Measurements from ENCODE around the gene XPNPEP2. TPM values are rescaled to one million over a fixed set of nuclear protein-coding genes. Genes with fewer than 3 reads are reported as not detected.
"Not testable (repeated sequence)": the region's sequence is repeated elsewhere in the genome, so short reads cannot be mapped to it uniquely, and the experiment has no call there.

Gene XPNPEP2
- total RNA-seq, 3 donors from 2014 or later, result 0.44 to 12.8 (median 3.9) TPM

DNA sequence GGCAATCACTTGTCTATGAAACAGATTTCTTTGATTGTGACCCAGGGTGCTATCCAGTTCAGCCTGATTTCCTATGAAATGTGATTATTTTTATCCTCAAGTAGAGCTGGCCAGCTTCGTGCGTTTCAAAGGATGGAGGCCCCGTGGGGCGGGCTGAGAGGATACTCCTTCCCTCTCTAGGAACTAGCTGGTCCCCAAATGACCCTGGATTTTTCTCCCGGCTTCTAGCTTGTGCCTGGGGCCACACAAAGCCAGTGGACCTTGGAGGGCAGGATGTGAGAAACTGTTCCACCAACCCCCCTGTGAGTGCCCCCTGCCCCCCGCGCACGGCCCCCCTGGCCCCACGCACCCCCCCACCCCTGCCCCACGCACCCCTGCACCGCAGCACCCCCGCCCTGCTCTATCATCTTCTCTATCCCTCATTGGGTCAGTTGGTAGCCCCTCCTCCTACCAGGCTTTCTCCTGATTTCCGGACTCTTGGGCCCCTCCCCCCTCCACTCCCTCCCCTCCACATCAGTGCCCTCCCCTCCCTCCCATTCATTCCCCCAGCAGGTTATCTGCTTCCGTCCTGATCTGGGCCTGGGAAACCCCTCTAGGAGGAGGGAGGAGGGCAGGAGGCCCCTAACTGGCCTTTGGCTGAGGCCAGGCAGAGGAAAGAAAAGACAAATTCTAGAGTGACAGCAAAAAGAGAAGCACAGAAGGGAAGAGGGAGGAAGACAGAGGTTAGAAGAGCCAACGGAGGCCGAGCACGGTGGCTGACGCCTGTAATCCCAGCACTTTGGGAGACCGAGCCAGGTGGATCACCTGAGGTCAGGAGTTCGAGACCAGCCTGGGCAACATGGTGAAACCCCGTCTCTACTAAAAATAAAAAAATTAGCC is 3.3 kb downstream of the XPNPEP2 start:
- TF ChIP-seq, protein P1, sequence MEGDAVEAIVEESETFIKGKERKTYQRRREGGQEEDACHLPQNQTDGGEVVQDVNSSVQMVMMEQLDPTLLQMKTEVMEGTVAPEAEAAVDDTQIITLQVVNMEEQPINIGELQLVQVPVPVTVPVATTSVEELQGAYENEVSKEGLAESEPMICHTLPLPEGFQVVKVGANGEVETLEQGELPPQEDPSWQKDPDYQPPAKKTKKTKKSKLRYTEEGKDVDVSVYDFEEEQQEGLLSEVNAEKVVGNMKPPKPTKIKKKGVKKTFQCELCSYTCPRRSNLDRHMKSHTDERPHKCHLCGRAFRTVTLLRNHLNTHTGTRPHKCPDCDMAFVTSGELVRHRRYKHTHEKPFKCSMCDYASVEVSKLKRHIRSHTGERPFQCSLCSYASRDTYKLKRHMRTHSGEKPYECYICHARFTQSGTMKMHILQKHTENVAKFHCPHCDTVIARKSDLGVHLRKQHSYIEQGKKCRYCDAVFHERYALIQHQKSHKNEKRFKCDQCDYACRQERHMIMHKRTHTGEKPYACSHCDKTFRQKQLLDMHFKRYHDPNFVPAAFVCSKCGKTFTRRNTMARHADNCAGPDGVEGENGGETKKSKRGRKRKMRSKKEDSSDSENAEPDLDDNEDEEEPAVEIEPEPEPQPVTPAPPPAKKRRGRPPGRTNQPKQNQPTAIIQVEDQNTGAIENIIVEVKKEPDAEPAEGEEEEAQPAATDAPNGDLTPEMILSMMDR (IDR thresholded peaks at IDR 0.05), result no peak
- TF ChIP-seq POLR2A (IDR thresholded peaks at IDR 0.05) (no peak), POLR2AphosphoS5 (IDR thresholded peaks at IDR 0.05) (no peak)
- Histone ChIP-seq H3K27me3 (peaks cover 0 to 29% of the 10 kb centered on the region in 2 donors), H3K4me1 (no peaks in the 10 kb centered on the region), H3K4me3 (no peak overlapping the region), H3K27ac (no peak overlapping the region), H3K9me3 (no peaks in the 10 kb centered on the region), H3K36me3 (no peaks in the 10 kb centered on the region)
- no peak for DNase-seq (ENCODE audit: low spot score in 2 of 2)
- intact Hi-C loops (cut with DNase I; ENCODE audit: low total_unique reads), result no loop called here

DNA sequence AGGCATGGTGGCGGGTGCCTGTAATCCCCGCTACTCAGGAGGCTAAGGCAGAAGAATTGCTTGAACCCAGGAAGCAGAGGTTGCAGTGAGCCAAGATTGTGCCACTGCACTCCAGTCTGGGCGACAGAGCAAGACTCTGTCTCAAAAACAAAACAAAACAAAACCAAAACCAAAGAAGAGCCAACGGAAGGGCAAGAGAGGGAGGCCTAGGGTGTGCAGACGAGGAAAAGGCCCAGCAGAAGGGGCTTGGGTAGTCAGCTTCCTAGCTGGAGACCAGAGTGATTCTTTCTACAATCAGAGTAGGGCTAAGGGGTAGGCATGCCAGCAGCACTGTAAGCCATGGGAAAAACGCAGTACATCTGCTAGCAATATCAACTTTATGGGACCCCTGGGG is 4.0 kb downstream of the XPNPEP2 start:
- H3K36me3 ChIP-seq; intact Hi-C loops (cut with DNase I; ENCODE audit: low total_unique reads); DNase-seq (ENCODE audit: low spot score in 2 of 2); H3K4me1 ChIP-seq; H3K27ac ChIP-seq; H3K4me3 ChIP-seq; H3K9me3 ChIP-seq: not testable (repeated sequence)
- peaks cover 0 to 28% of the 10 kb centered on the region in 2 donors for H3K27me3 ChIP-seq

DNA sequence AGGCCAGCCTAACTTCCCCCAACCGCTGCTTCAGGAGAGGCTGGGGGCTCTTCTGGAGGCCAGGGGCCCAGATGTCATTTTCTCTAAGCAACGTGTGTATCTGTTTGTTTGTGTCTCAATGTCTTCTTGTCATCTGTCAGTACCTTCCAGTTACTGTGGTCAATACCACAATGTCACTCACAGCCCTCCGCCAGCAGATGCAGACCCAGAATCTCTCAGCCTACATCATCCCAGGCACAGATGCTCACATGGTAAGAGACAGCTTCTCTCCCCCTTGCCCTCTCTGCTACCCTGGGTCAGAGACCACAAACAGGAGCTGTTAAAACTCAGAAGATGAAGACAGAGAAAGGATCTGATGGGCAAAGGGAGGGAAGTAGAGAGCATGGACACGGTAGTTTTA is 5.0 kb downstream of the XPNPEP2 start:
- Histone ChIP-seq H3K36me3 (no peaks in the 10 kb centered on the region), H3K27me3 (peaks cover 0 to 19% of the 10 kb centered on the region in 2 donors), H3K27ac (no peak overlapping the region), H3K9me3 (no peaks in the 10 kb centered on the region), H3K4me3 (no peak overlapping the region), H3K4me1 (no peaks in the 10 kb centered on the region)
- TF ChIP-seq, protein P1 (IDR thresholded peaks at IDR 0.05), result no peak
- TF ChIP-seq POLR2AphosphoS5 (IDR thresholded peaks at IDR 0.05), result no peak
- intact Hi-C loops (cut with DNase I; ENCODE audit: low total_unique reads), result no loop called here
- no peak for DNase-seq (ENCODE audit: low spot score in 2 of 2)

DNA sequence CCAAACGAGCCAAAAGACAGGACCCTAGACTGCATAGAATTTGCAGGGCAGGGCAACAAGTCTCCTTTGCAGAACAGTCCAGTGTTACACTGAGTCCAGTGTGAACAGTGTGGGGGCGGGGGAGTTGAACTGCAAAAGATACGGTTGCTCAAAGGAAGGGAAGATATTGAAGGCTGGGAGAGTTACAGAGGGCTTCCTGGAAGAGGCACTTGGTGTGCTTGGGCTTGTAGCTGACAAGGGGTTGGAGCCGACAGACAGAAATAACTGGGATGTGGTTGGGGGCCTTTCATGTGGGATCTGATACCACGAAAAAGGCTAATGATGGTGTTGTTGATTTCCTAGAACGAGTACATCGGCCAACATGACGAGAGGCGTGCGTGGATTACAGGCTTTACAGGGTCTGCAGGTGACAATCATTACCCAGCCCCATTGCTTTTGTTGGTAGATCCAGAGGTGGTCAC is 6.1 kb downstream of the XPNPEP2 start:
- H3K36me3 ChIP-seq, result no peaks in the 10 kb centered on the region
- no peak for DNase-seq (ENCODE audit: low spot score in 2 of 2)
- TF ChIP-seq POLR2AphosphoS5 (IDR thresholded peaks at IDR 0.05), result no peak
- TF ChIP-seq POLR2A (IDR thresholded peaks at IDR 0.05), result no peak
- TF ChIP-seq, protein P1 (IDR thresholded peaks at IDR 0.05), result no peak
- H3K9me3 ChIP-seq, result no peaks in the 10 kb centered on the region
- H3K4me3 ChIP-seq, result no peak overlapping the region
- H3K4me1 ChIP-seq, result no peaks in the 10 kb centered on the region
- H3K27me3 ChIP-seq, result peaks cover 0 to 19% of the 10 kb centered on the region in 2 donors
- no peak overlapping the region for H3K27ac ChIP-seq
- intact Hi-C loops (cut with DNase I; ENCODE audit: low total_unique reads), result no loop called here

DNA sequence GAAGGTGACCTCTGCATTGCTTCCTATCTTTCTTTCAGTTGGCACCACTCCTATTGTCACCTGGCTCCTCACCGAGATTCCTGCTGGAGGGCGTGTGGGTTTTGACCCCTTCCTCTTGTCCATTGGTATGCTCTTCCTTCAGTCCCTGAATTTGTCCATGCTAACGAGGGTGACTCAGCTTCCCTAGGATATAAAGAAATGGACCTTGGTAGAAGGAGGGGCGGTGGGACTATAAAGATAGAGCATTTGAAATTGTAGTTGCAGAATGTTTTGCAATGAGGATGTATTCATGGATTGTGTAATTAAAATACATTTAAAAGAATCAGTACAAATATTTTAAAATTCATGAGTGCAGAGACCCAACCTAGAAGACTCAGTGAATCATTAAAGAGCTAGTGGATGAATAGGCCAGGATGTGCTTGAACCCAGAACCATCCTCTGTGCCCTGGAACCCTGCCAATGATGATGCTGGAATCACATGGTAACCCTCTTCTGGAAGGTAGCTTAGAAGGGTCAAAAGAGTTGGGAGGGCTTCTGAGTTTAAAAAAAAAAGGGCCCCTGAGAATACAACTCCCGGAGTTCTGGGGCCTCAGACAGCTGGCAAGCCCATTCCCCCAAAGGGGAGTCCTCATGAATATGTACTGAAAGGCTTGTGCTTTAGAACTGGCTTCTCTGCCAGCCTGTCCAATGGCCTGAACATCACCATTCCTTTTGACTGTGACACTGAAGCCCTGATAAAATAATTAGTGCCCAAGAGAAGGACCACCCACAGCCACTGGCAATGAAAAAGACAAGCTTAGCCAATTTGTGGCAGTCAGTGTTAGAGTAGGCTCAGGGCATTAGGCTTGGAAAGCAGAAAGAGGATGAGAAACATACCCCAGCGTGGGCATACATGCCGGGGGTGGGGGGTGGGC is 8.0 kb downstream of the XPNPEP2 start:
- H3K36me3 ChIP-seq, result no peaks in the 10 kb centered on the region
- DNase-seq (ENCODE audit: low spot score in 2 of 2), result no peak
- H3K4me1 ChIP-seq, result no peaks in the 10 kb centered on the region
- intact Hi-C loops (cut with DNase I; ENCODE audit: low total_unique reads), result no loop called here
- no peak overlapping the region for H3K27ac ChIP-seq
- TF ChIP-seq POLR2AphosphoS5 (IDR thresholded peaks at IDR 0.05), result no peak
- no peak for TF ChIP-seq POLR2A (IDR thresholded peaks at IDR 0.05)
- TF ChIP-seq, protein P1 (IDR thresholded peaks at IDR 0.05), result no peak
- H3K27me3 ChIP-seq, result peaks cover 0 to 27% of the 10 kb centered on the region in 2 donors
- H3K4me3 ChIP-seq, result no peak overlapping the region
- H3K9me3 ChIP-seq, result no peaks in the 10 kb centered on the region

Data from breast epithelium (tissue), 4 donors.